HG02642 (cell line): Measurements from ENCODE around the gene CALHM5.
A peak's percentile ranks its signal among the peaks of the same experiment; 100 is the strongest.

Experiments used
- ATAC-seq: cut with Tn5 transposase; IDR thresholded peaks from one replicate; pipeline ENCODE4 v1.9.1; 2021; ENCODE audit warnings: mild to moderate bottlenecking; ENCODE audit not compliant: unreplicated experiment, poor library complexity

CALHM5 gene

GRCh38 chr6:116507324-116507723 is 4.1 kb upstream of the CALHM5 start:
- no peak for ATAC-seq

- no peak for ATAC-seq
Measured at GRCh38 chr6:116508527-116508926, 2.9 kb upstream of the CALHM5 start.

GRCh38 chr6:116512111-116512559 is 696 bp downstream of the CALHM5 start:
- peak; percentile 70 for ATAC-seq

GRCh38 chr6:116512734-116513133 is 1.3 kb downstream of the CALHM5 start:
- no peak for ATAC-seq

GRCh38 chr6:116513224-116513875 is 1.9 kb downstream of the CALHM5 start:
- ATAC-seq, result no peak

GRCh38 chr6:116514111-116514510 is 2.7 kb downstream of the CALHM5 start:
- ATAC-seq, result no peak

- ATAC-seq, result no peak
Measured at GRCh38 chr6:116515141-116515540, 3.7 kb downstream of the CALHM5 start.

GRCh38 chr6:116518621-116519368 is 7.4 kb downstream of the CALHM5 start:
- no peak for ATAC-seq

- no peak for ATAC-seq
Measured at GRCh38 chr6:116522896-116523295, 11.5 kb downstream of the CALHM5 start.

GRCh38 chr6:116524236-116524635 is 12.8 kb downstream of the CALHM5 start:
- ATAC-seq, result no peak

GRCh38 chr6:116528133-116528532 is 16.7 kb downstream of the CALHM5 start:
- ATAC-seq, result no peak

- no peak for ATAC-seq
Measured at GRCh38 chr6:116528780-116529179, 17.3 kb downstream of the CALHM5 start.

GRCh38 chr6:116529466-116530290 is 18.2 kb downstream of the CALHM5 start:
- no peak for ATAC-seq

- no peak for ATAC-seq
Measured at GRCh38 chr6:116530436-116530835, 19.0 kb downstream of the CALHM5 start.

- peak; percentile 80 for ATAC-seq
Measured at GRCh38 chr6:116531675-116532570, 20.5 kb downstream of the CALHM5 start.

GRCh38 chr6:116533233-116533957 is 22.0 kb downstream of the CALHM5 start:
- no peak for ATAC-seq

- ATAC-seq, result no peak
Measured at GRCh38 chr6:116535109-116535508, 23.7 kb downstream of the CALHM5 start.

GRCh38 chr6:116536216-116536621 is 24.8 kb downstream of the CALHM5 start:
- no peak for ATAC-seq

GRCh38 chr6:116542426-116542825 is 31.0 kb downstream of the CALHM5 start:
- no peak for ATAC-seq
